Measurements from ENCODE around the gene URI1.

URI1 gene

DNA sequence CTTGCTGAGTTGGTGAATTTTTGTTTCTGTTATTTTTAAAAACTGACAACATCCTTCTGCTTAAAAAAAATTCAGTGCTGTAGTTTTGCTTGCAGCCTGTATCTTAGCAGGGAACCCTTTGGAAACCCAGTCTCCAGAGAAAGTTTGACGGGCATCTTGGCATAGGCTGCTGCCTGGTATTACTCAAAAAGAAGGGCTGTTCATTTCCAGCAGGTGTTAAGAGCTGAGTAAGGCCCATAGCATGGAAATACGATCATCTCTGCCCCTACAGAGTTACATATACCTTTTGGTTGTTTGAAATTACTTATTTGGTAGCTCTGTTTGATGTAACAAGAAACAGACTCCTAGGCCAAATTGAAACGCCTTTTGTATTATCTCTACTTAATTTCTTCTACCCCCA, 41.5 kb downstream of the URI1 start:
- Histone ChIP-seq H3K9ac (ENCODE audit: low read length) (no peak overlapping the region), H2AFZ (ENCODE audit: low read length) (no peak overlapping the region), H3K9me3 (ENCODE audit: low read length) (peaks cover 12% of the 10 kb centered on the region), H3K27ac (ENCODE audit: low read depth, low read length, poor library complexity, severe bottlenecking) (no peak overlapping the region), H3K4me1 (ENCODE audit: insufficient read depth, low read length, severe bottlenecking) (no peaks in the 10 kb centered on the region), H3K9me2 (ENCODE audit: low read depth, low read length) (no peaks in the 10 kb centered on the region), H4K20me1 (ENCODE audit: insufficient read depth, low read length) (no peaks in the 10 kb centered on the region), H3F3A (ENCODE audit: insufficient read depth, low read length) (no peaks in the 10 kb centered on the region; the same call in 1 of the 2 replicates), H3K79me2 (ENCODE audit: insufficient read depth, low read length) (peaks cover 60% of the 10 kb centered on the region), H3K4me2 (ENCODE audit: low read length) (no peak overlapping the region), H3K36me3 (ENCODE audit: insufficient read depth, low read length) (peaks cover 37% of the 10 kb centered on the region), H3K4me3 (ENCODE audit: low read depth, low read length, poor library complexity, severe bottlenecking) (no peak overlapping the region), H3K27me3 (ENCODE audit: insufficient read depth, low read length) (no peaks in the 10 kb centered on the region)
- TF ChIP-seq, protein P1, sequence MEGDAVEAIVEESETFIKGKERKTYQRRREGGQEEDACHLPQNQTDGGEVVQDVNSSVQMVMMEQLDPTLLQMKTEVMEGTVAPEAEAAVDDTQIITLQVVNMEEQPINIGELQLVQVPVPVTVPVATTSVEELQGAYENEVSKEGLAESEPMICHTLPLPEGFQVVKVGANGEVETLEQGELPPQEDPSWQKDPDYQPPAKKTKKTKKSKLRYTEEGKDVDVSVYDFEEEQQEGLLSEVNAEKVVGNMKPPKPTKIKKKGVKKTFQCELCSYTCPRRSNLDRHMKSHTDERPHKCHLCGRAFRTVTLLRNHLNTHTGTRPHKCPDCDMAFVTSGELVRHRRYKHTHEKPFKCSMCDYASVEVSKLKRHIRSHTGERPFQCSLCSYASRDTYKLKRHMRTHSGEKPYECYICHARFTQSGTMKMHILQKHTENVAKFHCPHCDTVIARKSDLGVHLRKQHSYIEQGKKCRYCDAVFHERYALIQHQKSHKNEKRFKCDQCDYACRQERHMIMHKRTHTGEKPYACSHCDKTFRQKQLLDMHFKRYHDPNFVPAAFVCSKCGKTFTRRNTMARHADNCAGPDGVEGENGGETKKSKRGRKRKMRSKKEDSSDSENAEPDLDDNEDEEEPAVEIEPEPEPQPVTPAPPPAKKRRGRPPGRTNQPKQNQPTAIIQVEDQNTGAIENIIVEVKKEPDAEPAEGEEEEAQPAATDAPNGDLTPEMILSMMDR (IDR thresholded peaks at IDR 0.05; ENCODE audit: low read length), result no peak
- no peak for TF ChIP-seq EZH2 (IDR thresholded peaks at IDR 0.05; ENCODE audit: borderline replicate concordance, low read length)

DNA sequence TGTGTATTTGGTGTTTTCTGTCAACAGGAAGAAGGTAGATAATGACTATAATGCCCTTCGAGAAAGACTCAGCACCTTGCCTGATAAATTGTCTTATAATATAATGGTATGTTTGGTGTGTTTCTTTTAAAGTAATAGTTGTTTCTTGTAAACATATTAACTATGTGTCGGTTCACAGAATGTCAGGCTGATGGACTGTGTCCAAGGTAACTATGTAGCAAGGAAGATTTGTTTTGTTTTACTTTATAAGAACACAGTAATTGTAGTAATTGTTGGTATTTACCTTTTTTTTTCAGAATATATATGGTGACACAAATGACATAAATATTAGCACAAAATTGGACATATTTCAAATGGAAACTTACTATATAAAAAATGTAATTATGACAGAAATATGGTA, 43.2 kb downstream of the URI1 start:
- no peak overlapping the region for H3K4me3 ChIP-seq (ENCODE audit: low read depth, low read length, poor library complexity, severe bottlenecking)
- peaks cover 44% of the 10 kb centered on the region for H3K79me2 ChIP-seq (ENCODE audit: insufficient read depth, low read length)
- H3K27ac ChIP-seq (ENCODE audit: low read depth, low read length, poor library complexity, severe bottlenecking), result no peak overlapping the region
- H3K9me3 ChIP-seq (ENCODE audit: low read length), result peaks cover 13% of the 10 kb centered on the region
- TF ChIP-seq, protein P1 (IDR thresholded peaks at IDR 0.05; ENCODE audit: low read length), result no peak
- no peak for TF ChIP-seq EZH2 (IDR thresholded peaks at IDR 0.05; ENCODE audit: borderline replicate concordance, low read length)
- H4K20me1 ChIP-seq (ENCODE audit: insufficient read depth, low read length), result no peaks in the 10 kb centered on the region
- no peaks in the 10 kb centered on the region for H3K4me1 ChIP-seq (ENCODE audit: insufficient read depth, low read length, severe bottlenecking)
- peaks cover 49% of the 10 kb centered on the region for H3K36me3 ChIP-seq (ENCODE audit: insufficient read depth, low read length)
- H3K9ac ChIP-seq (ENCODE audit: low read length), result no peak overlapping the region
- H3K27me3 ChIP-seq (ENCODE audit: insufficient read depth, low read length), result no peaks in the 10 kb centered on the region
- no peaks in the 10 kb centered on the region; the same call in 1 of the 2 replicates for H3F3A ChIP-seq (ENCODE audit: insufficient read depth, low read length)
- no peaks in the 10 kb centered on the region for H3K9me2 ChIP-seq (ENCODE audit: low read depth, low read length)
- H2AFZ ChIP-seq (ENCODE audit: low read length), result no peak overlapping the region
- no peak overlapping the region for H3K4me2 ChIP-seq (ENCODE audit: low read length)

DNA sequence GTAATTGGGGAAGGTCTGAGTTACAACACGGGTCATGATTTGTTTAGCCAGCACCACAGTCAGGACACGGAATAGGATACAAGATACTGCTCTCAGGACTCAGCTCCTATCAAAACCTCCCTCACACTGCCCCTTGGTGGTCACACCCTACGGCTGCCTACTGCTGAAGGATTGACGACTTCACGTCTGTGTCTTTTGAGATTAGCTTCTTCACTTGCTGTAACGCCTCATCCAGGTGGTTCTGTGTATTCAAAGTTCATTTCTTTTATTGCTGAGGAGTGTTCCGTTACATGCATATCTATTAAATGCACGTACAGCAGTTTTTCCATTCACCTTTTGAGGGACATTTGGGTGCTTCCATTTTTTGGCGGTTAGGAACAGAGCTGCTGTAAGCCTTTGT, 46.3 kb downstream of the URI1 start:
- TF ChIP-seq, protein P1 (IDR thresholded peaks at IDR 0.05; ENCODE audit: low read length), result no peak
- TF ChIP-seq EZH2 (IDR thresholded peaks at IDR 0.05; ENCODE audit: borderline replicate concordance, low read length), result no peak
- Histone ChIP-seq H3K27ac (ENCODE audit: low read depth, low read length, poor library complexity, severe bottlenecking) (no peak overlapping the region), H3K4me2 (ENCODE audit: low read length) (no peak overlapping the region), H3F3A (ENCODE audit: insufficient read depth, low read length) (no peaks in the 10 kb centered on the region), H3K79me2 (ENCODE audit: insufficient read depth, low read length) (peaks cover 16% of the 10 kb centered on the region), H3K36me3 (ENCODE audit: insufficient read depth, low read length) (peaks cover 80% of the 10 kb centered on the region), H3K4me1 (ENCODE audit: insufficient read depth, low read length, severe bottlenecking) (no peaks in the 10 kb centered on the region), H2AFZ (ENCODE audit: low read length) (no peak overlapping the region), H4K20me1 (ENCODE audit: insufficient read depth, low read length) (no peaks in the 10 kb centered on the region), H3K9ac (ENCODE audit: low read length) (no peak overlapping the region), H3K27me3 (ENCODE audit: insufficient read depth, low read length) (no peaks in the 10 kb centered on the region), H3K9me3 (ENCODE audit: low read length) (peaks cover 23% of the 10 kb centered on the region), H3K9me2 (ENCODE audit: low read depth, low read length) (no peaks in the 10 kb centered on the region), H3K4me3 (ENCODE audit: low read depth, low read length, poor library complexity, severe bottlenecking) (no peak overlapping the region)
